Urinary bladder (tissue), 4 donors: Measurements from ENCODE around the gene ZNF165. TPM values are rescaled to one million over a fixed set of nuclear protein-coding genes. Genes with fewer than 3 reads are reported as not detected.
"Not testable (repeated sequence)": the region's sequence is repeated elsewhere in the genome, so short reads cannot be mapped to it uniquely, and the experiment has no call there.

ENCODE experiments used
- DNase-seq: peaks from one replicate; pipeline ENCODE4 v3.0.0-alpha.2; 2015; ENCODE audit errors: extremely low spot score
- H3K27ac ChIP-seq: one replicate; pipeline ENCODE4 v1.5.1; 2013; ENCODE audit warnings: low read depth, mild to moderate bottlenecking, moderate library complexity
- H3K36me3 ChIP-seq: one replicate; pipeline ENCODE4 v1.6.1; 2013; ENCODE audit warnings: mild to moderate bottlenecking, moderate library complexity; ENCODE audit not compliant: insufficient read depth
- H3K4me1 ChIP-seq: one replicate; pipeline ENCODE4 v1.6.1; 2013; ENCODE audit warnings: mild to moderate bottlenecking, moderate library complexity; ENCODE audit not compliant: insufficient read depth
- H3K4me3 ChIP-seq: one replicate; pipeline ENCODE4 v1.5.1; 2013; ENCODE audit warnings: low read depth, low read length
- WGBS: extraction: QIAGEN DNeasy Blood & Tissue Kit; methylation state at CpG from one replicate; pipeline ENCODE4 v1.1.7; 2013; 5-methylcytosine and 5-hydroxymethylcytosine counted together
- polyA plus RNA-seq: library from polyadenylated mRNA; stranded (reverse); fragments of 200-250 nt; gene quantifications from one replicate; pipeline ENCODE4 v1.2.3, GENCODE V29; 2013
- total RNA-seq: library from RNA; depleted of rRNA; stranded (reverse); fragments of >200 nt; gene quantifications from one replicate; pipeline ENCODE4 v1.2.3, GENCODE V29; 2014
- donor health status: healthy with polysubstance abuse.
- donor health status: healthy.

Gene ZNF165
- total RNA-seq = 1.0 TPM
- polyA plus RNA-seq = 0.90 TPM

DNA sequence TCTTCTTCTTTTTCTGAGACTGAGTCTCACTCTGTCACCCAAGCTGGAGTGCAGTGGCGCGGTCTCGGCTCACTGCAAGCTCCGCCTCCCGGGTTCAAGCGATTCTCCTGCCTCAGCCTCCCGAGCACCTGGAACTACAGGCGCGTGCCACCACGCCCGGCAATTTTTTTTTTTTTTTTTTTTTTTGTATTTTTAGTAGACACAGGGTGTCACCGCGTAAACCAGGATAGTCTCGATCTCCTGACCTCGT, at the start of gene ZNF165:
ZNF165 (plus strand) TSS at position 188 of the 250 bp plus-strand sequence. CDS start 4,913 bp downstream, outside the sequence.
- peak within 1 kb of the TSS; percentile 82 for H3K27ac ChIP-seq
- DNase-seq, H3K4me1 ChIP-seq, H3K36me3 ChIP-seq: not testable (repeated sequence)
- 2% methylated on average over 15 of the region's 15 CpGs for WGBS
- H3K4me3 ChIP-seq = peak within 1 kb of the TSS; percentile 59

GRCh38 chr6:28053584-28053983, 26.8 kb upstream of the ZNF165 start:
- 77% methylated on average over 4 of the region's 4 CpGs for WGBS
- no peaks in the 10 kb centered on the region for H3K36me3 ChIP-seq
- no peak overlapping the region for H3K4me3 ChIP-seq
- no peak for DNase-seq
- H3K4me1 ChIP-seq = no peaks in the 10 kb centered on the region
- H3K27ac ChIP-seq = no peak overlapping the region

DNA sequence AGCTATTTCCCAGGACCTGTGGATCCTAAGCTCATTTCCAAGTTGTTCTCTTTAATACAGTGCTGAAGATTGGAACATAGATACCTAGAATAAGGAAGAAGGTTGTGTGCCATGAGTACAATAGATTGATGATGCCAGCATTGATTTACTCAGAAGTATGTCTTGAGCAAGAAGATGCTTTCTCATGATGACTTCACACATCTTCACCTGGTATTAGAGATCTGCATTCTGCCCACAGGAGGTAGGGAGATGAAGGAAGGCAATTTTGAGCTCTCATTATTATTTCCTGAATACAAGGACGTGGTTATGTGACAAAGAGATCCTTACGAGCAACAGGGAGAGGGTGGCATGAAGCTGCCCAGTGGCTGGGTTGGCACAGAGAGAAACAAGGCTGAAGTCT, 20.0 kb upstream of the ZNF165 start:
- no peak for DNase-seq
- Histone ChIP-seq H3K4me1 (no peaks in the 10 kb centered on the region), H3K4me3 (no peak overlapping the region), H3K36me3 (no peaks in the 10 kb centered on the region), H3K27ac (no peak overlapping the region)
- WGBS = 41% methylated on average over 2 of the region's 2 CpGs

DNA sequence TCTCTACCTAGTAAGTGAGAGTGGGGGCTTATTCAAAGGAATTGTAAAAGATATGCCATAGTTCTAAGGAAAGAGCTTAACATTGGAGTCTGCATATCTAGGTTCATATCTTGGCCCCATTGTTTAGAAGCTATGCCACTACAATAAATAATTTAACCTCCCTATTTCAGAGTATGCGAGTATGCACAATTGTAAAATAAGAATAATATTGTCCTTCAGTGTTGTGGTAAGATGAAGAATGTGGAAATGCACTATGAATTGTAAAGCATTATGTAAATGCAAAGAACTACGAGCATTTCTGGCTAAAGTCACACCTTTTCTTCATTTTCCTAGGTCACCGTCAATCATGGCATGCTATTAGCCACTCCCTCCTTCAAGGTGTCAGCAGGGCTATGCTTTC, 16.1 kb upstream of the ZNF165 start:
- WGBS = 67% methylated on average over 3 of the region's 3 CpGs
- H3K36me3 ChIP-seq = no peaks in the 10 kb centered on the region
- H3K4me3 ChIP-seq = no peak overlapping the region
- no peaks in the 10 kb centered on the region for H3K4me1 ChIP-seq
- no peak overlapping the region for H3K27ac ChIP-seq
- no peak for DNase-seq

GRCh38 chr6:28068067-28068466, 12.3 kb upstream of the ZNF165 start:
- H3K36me3 ChIP-seq = no peaks in the 10 kb centered on the region
- no peak for DNase-seq

DNA sequence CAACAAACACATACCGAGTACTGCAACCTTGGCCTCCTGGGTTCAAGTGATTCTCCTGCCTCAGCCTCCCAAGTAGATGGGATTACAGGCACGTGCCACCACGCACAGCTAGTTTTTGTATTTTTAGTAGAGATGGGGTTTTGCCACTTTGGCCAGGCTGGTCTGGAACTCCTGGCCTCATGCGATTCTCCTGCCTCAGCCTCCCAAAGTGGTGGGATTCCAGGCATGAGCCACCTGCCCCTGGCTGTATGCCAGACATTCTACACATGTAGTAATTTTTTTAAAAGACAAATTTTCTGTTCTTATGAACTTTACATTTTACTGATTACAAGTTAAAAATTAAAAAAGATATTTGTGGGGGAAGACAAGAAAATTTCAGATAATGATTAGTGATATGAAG, 9.4 kb upstream of the ZNF165 start:
- not testable (repeated sequence) for H3K4me1 ChIP-seq, H3K27ac ChIP-seq, H3K36me3 ChIP-seq, DNase-seq, H3K4me3 ChIP-seq
- WGBS = 80% methylated on average over 4 of the region's 4 CpGs

More at GRCh38 chr6:28068067-28068466, 12.3 kb upstream of the ZNF165 start:
- H3K27ac ChIP-seq = no peak overlapping the region
- no peaks in the 10 kb centered on the region for H3K4me1 ChIP-seq
- H3K4me3 ChIP-seq = no peak overlapping the region

DNA sequence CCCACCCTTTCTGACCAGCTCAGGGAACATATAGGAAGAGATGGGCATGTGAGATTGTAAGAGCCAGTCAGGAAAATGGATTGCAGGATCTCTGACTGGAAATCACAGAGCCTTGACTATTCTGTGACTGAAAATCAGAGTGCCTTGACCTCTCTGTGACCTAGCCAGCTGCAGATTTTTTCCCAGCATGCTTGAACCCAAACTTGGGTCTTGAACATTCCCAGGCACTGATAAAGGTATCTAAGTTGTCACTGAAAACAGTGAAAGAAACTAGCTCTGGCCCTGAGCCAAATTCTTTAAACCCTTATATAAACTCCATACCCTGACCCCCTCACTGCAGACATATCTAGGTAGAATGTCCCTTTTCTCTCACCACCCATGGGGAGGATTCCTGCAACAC, 2.3 kb upstream of the ZNF165 start:
- Histone ChIP-seq H3K36me3 (no peaks in the 10 kb centered on the region), H3K4me1 (no peaks in the 10 kb centered on the region), H3K4me3 (no peak overlapping the region), H3K27ac (no peak overlapping the region)
- DNase-seq = no peak

DNA sequence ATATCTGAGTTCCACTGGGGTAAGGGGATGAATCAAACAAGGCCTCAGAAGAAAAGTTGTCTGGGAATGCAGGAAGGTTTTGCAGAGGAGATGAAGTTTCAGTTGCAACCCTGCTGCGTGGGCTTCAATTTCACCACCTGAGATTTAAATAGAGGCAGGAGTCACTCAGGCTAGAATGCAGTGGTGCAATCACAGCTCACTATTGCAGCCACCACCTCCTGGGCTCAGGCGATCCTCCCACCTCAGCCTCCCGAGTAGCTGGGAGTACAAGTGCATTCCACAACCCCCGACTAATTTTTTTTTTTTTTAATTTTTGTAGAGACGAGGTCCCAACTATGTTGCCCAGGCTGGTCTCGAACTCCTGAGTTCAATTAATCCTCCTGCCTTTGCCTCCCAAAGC, 1.5 kb upstream of the ZNF165 start:
- WGBS = 72% methylated on average over 6 of the region's 6 CpGs
- no peaks in the 10 kb centered on the region for H3K36me3 ChIP-seq
- DNase-seq = no peak
- H3K4me3 ChIP-seq = no peak overlapping the region
- H3K4me1 ChIP-seq = no peaks in the 10 kb centered on the region
- H3K27ac ChIP-seq = no peak overlapping the region

GRCh38 chr6:28080631-28081485, 490 bp downstream of the ZNF165 start:
- no peaks in the 10 kb centered on the region for H3K4me1 ChIP-seq
- peak; percentile 96 for DNase-seq
- no peaks in the 10 kb centered on the region for H3K36me3 ChIP-seq
- peak overlapping the region; percentile 59 for H3K4me3 ChIP-seq
- H3K27ac ChIP-seq = peak overlapping the region; percentile 82
- under 1% methylated on average over 46 of the region's 46 CpGs for WGBS

GRCh38 chr6:28081486-28081751, 1.1 kb downstream of the ZNF165 start:
- DNase-seq = no peak
- no peak overlapping the region for H3K27ac ChIP-seq
- WGBS = 14% methylated on average over 4 of the region's 4 CpGs

GRCh38 chr6:28082939-28083338, 2.6 kb downstream of the ZNF165 start:
- Histone ChIP-seq H3K27ac (no peak overlapping the region), H3K4me3 (no peak overlapping the region), H3K36me3 (no peaks in the 10 kb centered on the region), H3K4me1 (no peaks in the 10 kb centered on the region)
- no peak for DNase-seq

More at GRCh38 chr6:28081486-28081751, 1.1 kb downstream of the ZNF165 start:
- peak overlapping the region; percentile 59 for H3K4me3 ChIP-seq
- no peaks in the 10 kb centered on the region for H3K4me1 ChIP-seq
- no peaks in the 10 kb centered on the region for H3K36me3 ChIP-seq

- no peak for DNase-seq
- 96% methylated on average over 5 of the region's 5 CpGs for WGBS
- Histone ChIP-seq H3K36me3 (no peaks in the 10 kb centered on the region), H3K27ac (no peak overlapping the region), H3K4me1 (no peaks in the 10 kb centered on the region), H3K4me3 (no peak overlapping the region)
Measured at GRCh38 chr6:28089054-28089453, 8.7 kb downstream of the ZNF165 start.

DNA sequence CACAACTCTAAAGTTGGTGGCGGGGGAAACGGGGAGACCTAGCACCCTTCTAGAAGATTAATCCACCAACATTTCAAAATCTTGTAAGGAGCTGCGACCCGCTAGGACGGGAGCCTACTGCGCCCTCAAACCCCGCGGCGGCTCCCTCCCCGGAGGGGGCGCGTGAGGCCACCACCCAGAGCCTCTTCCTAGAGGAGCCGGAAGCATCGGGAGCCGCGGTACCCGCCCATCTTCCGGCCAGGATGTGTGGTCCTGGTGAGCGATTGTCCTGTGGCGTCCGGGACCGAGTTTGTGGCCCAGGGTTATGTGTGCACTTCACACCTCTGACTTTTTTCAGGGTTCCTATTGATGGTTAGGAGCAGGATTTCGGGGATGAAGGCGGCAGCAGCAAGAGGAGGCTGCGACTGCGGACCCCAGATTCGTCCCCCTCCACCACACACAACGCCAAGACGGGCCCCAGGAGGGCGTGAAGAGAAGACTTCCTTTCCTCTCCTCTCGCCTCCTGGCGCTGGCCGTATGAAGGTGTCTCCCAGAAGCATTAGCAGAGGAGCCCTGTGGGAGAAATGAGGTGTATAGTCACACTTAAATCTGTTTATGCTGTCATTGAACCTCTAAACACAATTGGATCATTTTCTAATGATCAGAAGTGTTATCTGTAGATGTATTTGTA, 10.7 kb downstream of the ZNF165 start:
- Histone ChIP-seq H3K27ac (no peak overlapping the region), H3K36me3 (no peaks in the 10 kb centered on the region), H3K4me3 (peak overlapping the region; percentile 34), H3K4me1 (no peaks in the 10 kb centered on the region)
- no peak for DNase-seq
- 9% methylated on average over 33 of the region's 33 CpGs for WGBS

DNA sequence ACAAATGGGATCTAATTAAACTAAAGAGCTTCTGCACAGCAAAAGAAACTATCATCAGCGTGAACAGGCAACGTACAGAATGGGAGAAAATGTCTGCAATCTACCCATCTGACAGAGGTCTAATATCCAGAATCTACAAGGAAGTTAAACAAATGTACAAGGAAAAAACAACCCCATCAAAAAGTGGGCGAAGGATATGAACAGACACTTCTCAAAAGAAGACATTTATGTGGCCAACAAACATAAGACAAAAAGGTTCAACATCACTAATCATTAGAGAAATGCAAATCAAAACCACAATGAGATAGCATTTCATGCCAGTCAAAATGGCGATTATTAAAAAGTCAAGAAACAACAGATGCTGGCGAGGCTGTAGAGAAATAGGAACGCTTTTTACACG, 21.9 kb downstream of the ZNF165 start:
- H3K36me3 ChIP-seq, DNase-seq, H3K27ac ChIP-seq, H3K4me3 ChIP-seq, H3K4me1 ChIP-seq: not testable (repeated sequence)
- WGBS = 79% methylated on average over 7 of the region's 7 CpGs
